SHP77 (cell line): ENCODE data around the gene HIPK2.

ENCODE experiments used
- DNase-seq, 2 experiments: peaks; one replicate each; lab custom pipeline; 2025; lab: John Stamatoyannopoulos, UW

HIPK2 gene

DNA sequence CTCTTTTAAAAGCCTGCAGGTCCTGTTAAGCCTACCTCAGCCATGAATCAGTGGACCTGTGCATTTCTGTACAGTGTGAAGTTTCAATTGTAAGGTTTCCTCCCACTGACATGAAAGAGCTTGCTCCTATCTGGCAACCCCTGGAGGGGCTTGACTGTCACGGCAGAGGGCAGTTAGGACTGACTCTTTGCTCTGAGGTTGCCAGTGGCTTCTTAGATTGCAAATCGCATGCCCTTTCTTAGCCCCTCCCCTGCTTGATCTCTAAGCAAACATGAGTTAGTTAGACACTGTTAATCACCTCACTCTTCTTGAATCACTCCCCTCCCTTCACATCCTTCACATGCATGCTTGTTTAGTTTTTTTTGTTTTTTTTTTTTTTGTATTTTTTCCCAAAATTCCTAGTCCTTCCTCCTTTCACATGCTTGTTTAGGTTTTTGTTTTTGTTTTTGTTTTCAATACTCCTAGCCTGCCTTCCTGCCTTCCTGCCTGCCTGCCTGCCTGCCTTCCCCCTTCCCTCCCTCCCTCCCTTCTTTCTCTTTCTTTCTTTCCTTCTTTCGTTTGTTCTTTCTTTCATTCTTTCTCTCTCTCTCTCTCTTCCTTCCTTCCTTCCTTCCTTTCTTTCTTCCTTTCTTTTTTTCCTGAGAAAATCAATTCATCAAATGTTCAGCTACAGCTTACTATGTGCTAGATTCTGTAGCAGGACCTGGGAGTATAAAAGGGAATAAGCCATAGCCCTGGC, 6.0 kb upstream of the HIPK2 start:
- no peak for DNase-seq

GRCh38 chr7:139782932-139783331, 5.1 kb upstream of the HIPK2 start:
- DNase-seq, result no peak

DNA sequence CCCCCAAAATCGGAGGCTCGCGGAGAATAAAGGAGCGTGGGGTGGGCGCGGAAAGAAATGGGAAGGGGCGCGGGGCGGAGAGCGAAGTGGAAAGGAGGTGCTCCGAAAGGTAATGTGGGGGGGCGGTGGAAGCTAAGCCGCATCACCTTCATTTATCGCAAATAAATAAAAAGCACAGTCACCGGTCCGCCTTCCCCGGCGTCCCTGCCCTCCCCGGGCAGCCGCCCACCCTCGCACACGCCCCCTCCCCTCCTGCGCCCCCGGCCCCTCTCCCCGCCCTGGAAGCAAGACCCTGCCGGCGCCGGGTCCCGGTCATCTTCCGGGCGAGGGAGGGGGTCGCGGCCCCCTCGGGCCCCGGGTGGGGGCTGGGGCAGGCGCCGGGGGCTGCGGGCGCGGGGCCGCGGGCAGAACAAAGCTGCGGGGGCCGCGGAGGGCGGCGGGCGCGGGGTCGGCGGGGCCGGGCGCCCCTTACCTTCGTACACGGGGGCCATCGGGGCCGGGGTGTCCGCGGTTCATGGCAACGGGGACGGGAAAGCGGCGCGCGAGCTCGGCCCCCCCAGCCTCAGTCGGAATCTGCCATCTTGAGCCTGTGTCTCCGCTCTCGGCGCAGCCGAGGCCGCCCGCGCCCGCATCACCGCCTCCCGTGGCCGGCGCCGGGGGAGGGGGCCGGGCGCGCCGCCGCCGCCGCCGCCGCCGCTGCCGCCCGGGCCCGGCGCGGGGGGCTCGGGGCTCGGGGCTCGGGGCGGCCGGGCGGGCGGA, 486 bp downstream of the HIPK2 start:
- no peak for DNase-seq

GRCh38 chr7:139776486-139777132, 1.2 kb downstream of the HIPK2 start:
- no peak for DNase-seq

GRCh38 chr7:139775829-139776266, 1.9 kb downstream of the HIPK2 start:
- DNase-seq, result peak; percentile 35 to 56

- no peak for DNase-seq
These were observed 3.4 kb downstream of the HIPK2 start for GRCh38 chr7:139774376-139774775.

- DNase-seq, result no peak
These were observed 4.4 kb downstream of the HIPK2 start for GRCh38 chr7:139773371-139773770.

- no peak for DNase-seq
These were observed 4.9 kb downstream of the HIPK2 start for GRCh38 chr7:139772873-139773272.

DNA sequence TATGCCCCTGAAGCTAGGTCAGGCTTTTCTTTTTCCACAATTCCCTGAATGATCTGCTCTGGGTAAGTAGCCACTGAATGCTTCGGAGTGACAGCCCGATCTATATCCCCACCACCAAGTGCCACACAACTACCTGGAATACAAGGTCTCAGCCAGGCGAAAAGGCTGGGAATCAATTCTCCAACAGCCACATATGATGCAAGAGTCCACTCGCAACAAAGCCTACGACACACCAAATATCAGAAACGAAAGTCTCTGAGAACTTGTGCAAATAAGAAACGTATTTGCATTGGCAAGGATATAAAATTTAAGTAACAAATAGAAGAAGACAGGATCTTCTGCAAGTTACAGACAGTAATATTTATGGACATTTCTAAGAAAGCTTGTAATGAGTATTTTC, 5.7 kb downstream of the HIPK2 start:
- DNase-seq, result no peak

DNA sequence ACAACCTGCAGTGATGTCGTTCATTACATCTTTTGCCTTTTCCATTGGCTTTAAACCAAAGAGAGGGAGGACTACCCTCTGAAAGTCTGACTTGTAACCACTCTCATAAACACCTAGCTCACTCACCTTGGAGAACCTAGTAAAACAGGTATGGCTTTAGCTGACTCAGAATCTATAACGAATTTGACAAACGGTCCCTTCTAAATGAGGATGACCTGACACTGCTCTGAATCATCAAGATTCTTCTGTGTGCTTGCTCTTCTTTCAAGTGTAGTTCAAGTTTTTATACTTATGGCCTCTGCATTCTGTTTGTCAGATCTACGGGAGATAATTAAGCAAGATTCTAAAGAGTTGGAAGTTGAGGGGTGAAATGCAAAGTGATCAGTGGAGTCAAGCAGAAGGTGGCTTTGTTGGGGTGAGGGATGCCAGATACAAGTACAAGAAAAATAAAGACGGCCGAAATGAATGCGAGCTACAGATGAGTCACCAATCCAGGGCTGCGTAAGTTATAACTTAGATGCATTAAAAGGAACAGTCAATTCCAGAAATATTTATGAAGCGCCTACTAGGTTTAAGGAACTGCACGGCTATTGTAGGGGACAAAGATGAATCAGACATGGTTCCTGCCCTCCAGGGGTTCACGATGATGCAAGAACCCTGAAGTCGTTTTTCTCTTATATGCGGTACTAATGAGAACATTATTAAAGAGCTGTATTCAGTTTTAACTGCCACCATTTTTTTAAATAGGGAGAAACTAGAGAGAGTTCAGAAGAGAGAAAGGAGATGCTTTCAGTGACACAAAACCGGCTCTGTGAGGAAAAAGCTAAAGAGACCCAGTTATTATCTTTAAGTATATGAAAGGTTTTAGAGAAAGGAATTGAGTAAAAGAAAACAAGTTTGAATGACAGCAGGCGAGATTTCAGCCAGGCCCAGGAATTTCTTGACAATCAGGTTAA, 6.5 kb downstream of the HIPK2 start:
- no peak for DNase-seq

GRCh38 chr7:139769761-139770160, 8.0 kb downstream of the HIPK2 start:
- no peak for DNase-seq

DNA sequence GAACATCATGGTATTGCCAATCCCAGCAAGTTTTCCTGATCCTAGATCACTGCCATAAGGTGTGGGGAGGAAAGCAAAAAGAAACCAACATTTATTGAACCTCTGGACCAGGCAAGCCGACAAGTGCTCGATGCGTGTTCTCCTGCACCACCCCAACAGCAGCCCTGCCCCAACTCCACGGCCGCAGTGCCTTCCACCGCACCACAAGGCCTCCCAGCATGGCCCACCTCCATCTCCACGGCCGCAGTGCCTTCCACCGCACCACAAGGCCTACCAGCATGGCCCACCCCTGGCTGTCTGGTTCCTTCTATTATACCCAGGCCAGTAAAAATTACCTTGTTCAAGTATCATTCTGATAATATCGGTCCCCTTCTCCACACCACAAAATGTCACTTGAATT, 8.7 kb downstream of the HIPK2 start:
- no peak for DNase-seq

- DNase-seq, result no peak
These were observed 9.5 kb downstream of the HIPK2 start for GRCh38 chr7:139768249-139768824.

GRCh38 chr7:139767561-139767982, 10.2 kb downstream of the HIPK2 start:
- no peak for DNase-seq

DNA sequence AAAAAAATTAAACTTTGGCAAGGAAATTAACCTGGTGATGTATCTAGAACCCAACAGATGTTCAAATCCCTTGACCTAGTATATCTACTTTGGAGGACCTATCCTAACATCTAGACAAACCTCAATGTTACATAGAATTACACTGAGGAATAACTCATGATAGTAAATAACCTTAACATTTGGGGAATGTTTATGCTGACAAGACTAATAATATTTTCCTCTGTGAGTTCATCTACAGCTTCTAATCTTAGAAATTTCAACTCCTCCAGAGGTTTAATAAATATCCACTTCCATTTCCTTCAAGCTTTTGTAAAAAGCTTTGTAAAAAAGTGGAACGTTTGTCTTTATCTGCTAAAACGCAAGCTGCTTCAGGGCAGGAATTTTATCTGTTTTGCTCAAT, 12.7 kb downstream of the HIPK2 start:
- DNase-seq, result no peak

DNA sequence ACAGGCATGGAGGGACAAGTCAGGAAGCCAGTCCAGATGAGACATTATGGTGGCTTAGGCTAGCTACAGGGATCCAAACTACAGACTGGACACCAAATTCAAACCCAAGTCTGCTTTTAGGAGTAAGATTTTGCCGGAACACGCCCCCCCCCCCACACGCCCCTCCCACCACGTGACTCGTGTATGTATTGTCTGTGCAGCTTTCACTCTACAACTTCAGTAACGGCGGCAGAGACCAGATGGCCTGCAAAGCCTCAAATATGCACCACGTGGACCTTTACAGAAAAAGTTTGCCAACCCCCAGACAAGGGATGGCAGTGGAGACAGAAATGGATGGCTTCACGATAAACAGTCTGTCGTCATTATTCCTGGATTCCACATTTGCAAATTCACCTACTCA, 14.5 kb downstream of the HIPK2 start:
- no peak for DNase-seq

DNA sequence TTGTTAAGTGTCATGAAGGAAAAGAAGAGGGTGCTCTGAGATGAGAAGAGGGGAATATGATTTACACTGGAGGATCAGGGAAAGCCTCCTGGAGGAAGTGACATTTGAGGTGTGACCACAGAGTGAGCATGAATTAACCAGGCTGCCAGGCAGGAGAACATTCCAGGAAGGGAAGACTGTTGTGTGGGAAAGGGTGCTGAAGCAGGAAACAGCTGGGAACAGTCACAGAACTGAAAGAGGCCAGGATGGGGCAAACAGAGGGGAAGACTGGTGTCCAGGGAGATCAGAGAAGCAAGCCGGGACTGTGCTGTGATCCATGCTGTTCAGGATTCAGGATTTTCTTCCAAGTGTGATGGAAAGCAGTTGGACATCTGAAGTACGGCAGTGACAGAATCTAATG, 14.9 kb downstream of the HIPK2 start:
- no peak for DNase-seq

DNA sequence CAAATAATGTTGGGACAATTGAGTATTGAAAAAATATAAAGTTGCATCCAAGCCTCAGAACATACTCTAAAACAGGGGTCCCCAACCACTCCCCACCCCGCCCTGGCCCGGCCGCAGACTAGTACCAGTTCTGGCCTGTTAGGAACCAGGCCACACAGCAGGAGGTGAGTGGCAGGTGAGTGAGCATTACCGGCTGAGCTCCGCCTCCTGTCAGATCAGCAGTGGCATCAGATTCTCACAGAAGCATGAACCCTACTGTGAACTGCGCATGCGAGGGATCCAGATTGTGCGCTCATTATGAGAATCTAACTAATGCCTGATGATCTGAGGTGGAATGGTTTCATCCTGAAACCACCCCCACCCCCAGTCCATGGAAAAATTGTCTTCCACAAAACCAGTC, 19.4 kb downstream of the HIPK2 start:
- DNase-seq, result no peak

GRCh38 chr7:139757968-139758367, 19.8 kb downstream of the HIPK2 start:
- DNase-seq, result no peak

- DNase-seq, result no peak
These were observed 24.1 kb downstream of the HIPK2 start for GRCh38 chr7:139753693-139754111.

GRCh38 chr7:139753081-139753692, 24.6 kb downstream of the HIPK2 start:
- DNase-seq, result peak; percentile 45 to 71
